NK-92 treated with Interleukin-12 subunit alpha and Interleukin-12 subunit beta, amount 100 ng/mL, for 24 hours (cell line): ENCODE data around the gene POFUT1.

Experiments
- DNase-seq: peaks from one replicate; lab custom pipeline; 2025; lab: John Stamatoyannopoulos, UW

POFUT1 gene

GRCh38 chr20:32277361-32278198 lies 69.9 kb downstream of the POFUT1 start, which contains the start of gene KIF3B:
Gene KIF3B (plus strand): TSS chr20:32277651. CDS start chr20:32309778, 32,127 bp downstream.
- peak; percentile 74 for DNase-seq

- DNase-seq: no peak
Observed at GRCh38 chr20:32278199-32278643, 70.5 kb downstream of the POFUT1 start.

GRCh38 chr20:32281711-32282110 lies 74.0 kb downstream of the POFUT1 start:
- no peak for DNase-seq

GRCh38 chr20:32282461-32282860 lies 74.8 kb downstream of the POFUT1 start:
- DNase-seq: no peak

- no peak for DNase-seq
Observed at GRCh38 chr20:32285082-32285620, 77.5 kb downstream of the POFUT1 start.

GRCh38 chr20:32285621-32286371 lies 78.1 kb downstream of the POFUT1 start:
- DNase-seq: peak; percentile 53

- no peak for DNase-seq
Observed at GRCh38 chr20:32287231-32287638, 79.6 kb downstream of the POFUT1 start.
